Activated T-helper 17 cell treated with anti-CD3 and anti-CD28 coated beads, Interleukin-2, amount 50 U/mL, for 72 hours (primary cell): ENCODE data around the gene PDE4D. TPM values are rescaled to one million over a fixed set of nuclear protein-coding genes. Genes with fewer than 3 reads are reported as not detected.

Experiments
- ATAC-seq: fragments of 150-1000 bp; cut with Tn5 transposase; replicated peaks from 2 replicates; pipeline ENCODE4 v1.10.0; 2021; ENCODE audit warnings: mild to moderate bottlenecking, moderate library complexity
- H3K27ac Mint-ChIP-seq: one replicate; pipeline ENCODE4 v1.8.0; 2022; ENCODE audit warnings: mixed read lengths
- H3K27me3 Mint-ChIP-seq: one replicate; pipeline ENCODE4 v1.8.0; 2022; ENCODE audit warnings: mixed read lengths
- H3K36me3 Mint-ChIP-seq: one replicate; pipeline ENCODE4 v1.8.0; 2022; ENCODE audit warnings: low read depth, mild to moderate bottlenecking, mixed read lengths
- H3K4me1 Mint-ChIP-seq: one replicate; pipeline ENCODE4 v1.8.0; 2022; ENCODE audit warnings: mixed read lengths
- H3K4me3 Mint-ChIP-seq: one replicate; pipeline ENCODE4 v1.8.0; 2022; ENCODE audit warnings: mild to moderate bottlenecking, mixed read lengths
- H3K9me3 Mint-ChIP-seq: one replicate; pipeline ENCODE4 v1.8.0; 2022; ENCODE audit warnings: mixed read lengths
- total RNA-seq, 2 donors: library from RNA; stranded (reverse); gene quantifications; one replicate each; pipeline ENCODE4 v1.2.3, GENCODE V29; 2022

PDE4D gene
- total RNA-seq, 2 donors from 2014 or later, result 68.9 to 125 TPM

DNA sequence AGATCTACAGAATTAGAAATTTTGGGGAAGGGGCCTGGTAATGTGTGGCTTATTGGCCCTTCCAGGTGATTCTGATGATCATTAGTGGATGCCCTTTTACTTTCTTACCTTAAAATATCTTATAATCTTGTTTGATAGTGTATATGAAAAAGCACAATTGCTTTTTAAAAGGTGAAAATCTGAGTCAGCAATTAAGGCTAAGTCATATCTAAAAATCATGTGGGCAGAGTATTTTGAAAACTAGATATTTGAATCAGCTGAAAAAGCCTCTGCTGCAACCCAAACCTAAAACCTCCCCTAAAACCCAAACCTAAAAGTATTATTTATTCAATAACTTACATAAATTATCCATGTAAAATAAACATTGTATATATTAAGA lies 359.8 kb downstream of the PDE4D start:
- Mint-ChIP-seq H3K27me3 (no peaks in the 10 kb centered on the region), H3K4me3 (no peak overlapping the region), H3K27ac (no peak overlapping the region), H3K9me3 (no peaks in the 10 kb centered on the region), H3K4me1 (no peaks in the 10 kb centered on the region), H3K36me3 (no peaks in the 10 kb centered on the region)
- ATAC-seq, result no peak

DNA sequence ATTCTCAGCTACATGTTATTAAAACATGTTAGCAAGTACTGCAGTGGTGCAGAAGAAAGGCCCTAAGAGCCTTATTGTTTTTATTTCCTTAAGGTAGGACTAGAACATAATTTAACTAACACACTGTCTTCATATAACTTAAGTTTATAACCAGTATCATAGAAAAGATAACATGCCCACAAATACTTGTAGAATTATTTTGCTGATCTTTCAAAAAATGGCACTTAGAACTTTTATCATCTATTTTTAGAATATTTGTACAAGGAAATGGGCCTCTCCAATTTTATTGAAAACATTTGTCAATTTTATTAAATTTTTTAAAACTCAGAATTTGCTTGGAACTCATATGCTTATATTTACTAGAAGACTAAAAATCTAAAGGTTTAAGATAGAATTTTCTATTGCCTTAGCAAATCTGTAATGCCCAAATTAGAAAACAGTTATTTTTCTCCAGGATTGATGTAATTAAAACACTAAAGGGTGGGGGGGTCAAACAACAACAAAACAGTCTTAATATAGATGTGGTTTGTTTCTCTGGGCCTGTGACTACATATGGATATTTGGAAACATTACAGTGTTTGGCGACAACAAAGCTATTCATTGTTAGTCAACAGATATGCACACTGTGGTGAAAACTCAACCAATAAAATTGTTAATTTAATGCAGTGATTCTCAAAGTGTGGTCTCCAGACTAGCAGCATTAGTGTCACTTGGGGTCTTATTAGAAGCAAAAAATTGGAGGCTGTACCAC lies 360.4 kb downstream of the PDE4D start:
- Mint-ChIP-seq H3K4me3 (no peak overlapping the region), H3K27ac (no peak overlapping the region), H3K9me3 (no peaks in the 10 kb centered on the region), H3K4me1 (no peaks in the 10 kb centered on the region), H3K27me3 (no peaks in the 10 kb centered on the region), H3K36me3 (no peaks in the 10 kb centered on the region)
- no peak for ATAC-seq

DNA sequence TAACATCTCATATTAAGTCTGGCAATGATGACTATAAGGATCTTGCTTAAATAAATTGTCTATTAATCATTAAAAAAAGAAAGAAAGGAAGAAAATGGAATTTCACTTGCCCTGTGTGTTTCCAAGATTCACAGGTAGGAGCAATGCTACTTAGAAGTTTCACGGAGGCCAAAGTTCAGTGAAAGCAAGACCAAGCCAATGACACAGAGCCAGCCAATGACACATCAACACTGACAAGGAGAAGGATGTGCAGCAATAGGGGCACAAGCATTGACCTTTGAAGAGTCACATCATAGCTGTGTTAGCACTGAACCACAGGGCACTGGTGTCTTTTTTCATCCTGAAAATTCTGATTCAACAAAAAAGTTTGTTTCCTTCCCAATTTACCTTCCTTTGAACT lies 364.3 kb downstream of the PDE4D start:
- Mint-ChIP-seq H3K36me3 (no peaks in the 10 kb centered on the region), H3K4me1 (no peaks in the 10 kb centered on the region), H3K9me3 (no peaks in the 10 kb centered on the region), H3K27ac (no peak overlapping the region), H3K4me3 (no peak overlapping the region), H3K27me3 (no peaks in the 10 kb centered on the region)
- no peak for ATAC-seq

DNA sequence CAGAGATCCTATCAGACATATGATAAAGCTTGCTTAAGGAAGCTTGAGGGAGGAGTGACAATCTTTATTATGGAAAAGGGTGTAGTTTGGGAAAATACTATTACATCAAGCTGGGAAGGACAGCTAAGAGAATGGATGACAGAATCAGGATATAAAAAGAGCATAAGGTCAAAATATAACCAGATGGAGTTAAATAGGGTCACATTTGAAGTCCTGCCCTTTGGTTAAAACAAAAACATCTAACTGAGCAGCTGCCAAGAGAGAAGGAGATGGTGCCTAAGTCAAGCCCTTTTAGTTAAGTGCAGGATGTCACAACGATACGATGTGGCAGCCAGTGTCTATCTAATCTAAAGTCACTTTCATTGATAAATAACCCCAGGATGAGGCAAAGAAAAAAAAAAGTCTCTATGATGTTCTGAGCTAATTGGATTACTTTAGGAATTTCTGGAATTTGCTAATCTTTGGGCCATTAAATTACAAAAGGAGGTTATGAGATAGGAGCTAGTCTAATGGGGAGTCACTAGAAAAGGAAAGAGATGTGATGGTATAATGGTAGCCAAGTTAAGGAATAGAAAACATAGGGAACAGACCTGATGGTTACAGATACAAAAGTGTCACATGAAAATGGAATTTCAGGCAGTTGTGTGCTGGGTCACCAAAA lies 365.2 kb downstream of the PDE4D start:
- no peak for ATAC-seq
- H3K36me3 Mint-ChIP-seq, result no peaks in the 10 kb centered on the region
- H3K4me3 Mint-ChIP-seq, result no peak overlapping the region
- H3K9me3 Mint-ChIP-seq, result peaks cover 6% of the 10 kb centered on the region
- H3K4me1 Mint-ChIP-seq, result no peaks in the 10 kb centered on the region
- H3K27ac Mint-ChIP-seq, result no peak overlapping the region
- H3K27me3 Mint-ChIP-seq, result no peaks in the 10 kb centered on the region

DNA sequence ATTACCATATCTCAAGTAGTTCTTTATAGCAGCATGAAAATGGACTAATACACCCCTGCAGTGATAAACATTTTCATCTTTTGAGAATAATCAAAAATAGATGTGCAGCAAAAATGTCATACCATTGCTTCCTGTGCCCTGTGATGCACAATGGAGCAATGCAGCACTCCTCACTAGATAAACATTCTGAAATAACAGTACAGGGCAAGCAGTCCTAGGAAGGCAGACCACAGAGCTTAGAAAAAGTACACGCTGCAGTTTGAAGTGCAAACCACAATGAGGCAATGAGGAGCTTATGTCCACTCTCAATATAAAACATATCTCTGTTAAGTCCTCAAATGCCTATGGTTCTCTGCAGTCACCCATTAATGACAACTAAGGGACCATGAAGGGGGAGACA lies 367.6 kb downstream of the PDE4D start:
- no peak overlapping the region for H3K4me3 Mint-ChIP-seq
- no peaks in the 10 kb centered on the region for H3K36me3 Mint-ChIP-seq
- H3K4me1 Mint-ChIP-seq, result no peaks in the 10 kb centered on the region
- no peaks in the 10 kb centered on the region for H3K27me3 Mint-ChIP-seq
- H3K9me3 Mint-ChIP-seq, result peaks cover 6% of the 10 kb centered on the region
- no peak overlapping the region for H3K27ac Mint-ChIP-seq
- ATAC-seq, result no peak

DNA sequence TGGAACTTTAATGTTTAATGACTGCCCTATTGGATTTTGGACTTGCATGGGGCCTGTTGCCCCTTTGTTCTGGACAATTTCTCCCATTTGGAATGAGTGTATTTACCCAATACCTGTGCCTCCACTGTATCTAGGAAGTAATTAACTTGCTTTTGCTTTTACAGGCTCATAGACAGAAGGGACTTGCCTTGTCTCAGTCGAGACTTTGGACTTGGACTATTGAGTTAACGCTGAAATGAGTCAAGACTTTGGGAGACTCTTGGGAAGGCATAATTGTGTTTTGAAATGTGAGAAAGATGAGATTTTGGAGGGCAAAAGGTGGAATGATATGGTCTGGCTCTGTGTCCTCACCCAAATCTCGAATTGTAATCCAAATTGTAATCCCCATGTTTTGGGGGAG lies 368.2 kb downstream of the PDE4D start:
- H3K9me3 Mint-ChIP-seq, result peaks cover 6% of the 10 kb centered on the region
- no peaks in the 10 kb centered on the region for H3K36me3 Mint-ChIP-seq
- ATAC-seq, result no peak

DNA sequence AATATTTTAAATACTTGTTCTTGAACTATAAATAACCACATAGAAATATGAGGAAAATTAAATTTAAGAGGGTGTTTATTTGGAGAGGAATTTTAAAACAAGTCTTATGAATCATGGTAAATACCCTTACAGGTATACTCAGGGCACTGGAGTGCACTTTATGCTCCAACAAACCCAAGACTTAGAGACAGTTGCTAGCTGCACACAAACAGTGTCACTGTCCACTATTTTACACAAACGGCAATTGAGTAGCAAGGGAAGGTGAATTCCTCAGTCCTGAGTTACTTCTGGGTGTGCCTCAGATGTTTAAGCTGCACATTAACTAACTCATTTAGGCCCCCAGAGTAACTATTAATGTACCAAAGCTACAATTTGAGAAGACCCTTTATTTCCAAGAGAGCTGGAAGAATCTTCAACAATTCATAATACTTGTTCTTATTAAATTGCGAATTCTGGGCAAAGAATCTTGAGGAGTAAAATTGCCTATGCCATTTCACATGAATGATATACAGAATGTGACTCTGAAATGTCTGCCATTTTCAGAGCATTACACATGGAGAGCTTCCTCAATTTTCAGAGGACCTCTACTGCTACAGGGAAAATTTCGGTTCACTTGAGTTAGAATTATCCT lies 371.2 kb downstream of the PDE4D start:
- H3K36me3 Mint-ChIP-seq, result no peaks in the 10 kb centered on the region
- no peak overlapping the region for H3K4me3 Mint-ChIP-seq
- no peak for ATAC-seq
- H3K27ac Mint-ChIP-seq, result no peak overlapping the region
- H3K27me3 Mint-ChIP-seq, result no peaks in the 10 kb centered on the region
- no peaks in the 10 kb centered on the region for H3K4me1 Mint-ChIP-seq
- peaks cover 6% of the 10 kb centered on the region for H3K9me3 Mint-ChIP-seq

More for the DNA sequence above, 368.2 kb downstream of the PDE4D start:
- no peak overlapping the region for H3K27ac Mint-ChIP-seq
- H3K4me3 Mint-ChIP-seq, result no peak overlapping the region
- no peaks in the 10 kb centered on the region for H3K4me1 Mint-ChIP-seq
- H3K27me3 Mint-ChIP-seq, result no peaks in the 10 kb centered on the region

DNA sequence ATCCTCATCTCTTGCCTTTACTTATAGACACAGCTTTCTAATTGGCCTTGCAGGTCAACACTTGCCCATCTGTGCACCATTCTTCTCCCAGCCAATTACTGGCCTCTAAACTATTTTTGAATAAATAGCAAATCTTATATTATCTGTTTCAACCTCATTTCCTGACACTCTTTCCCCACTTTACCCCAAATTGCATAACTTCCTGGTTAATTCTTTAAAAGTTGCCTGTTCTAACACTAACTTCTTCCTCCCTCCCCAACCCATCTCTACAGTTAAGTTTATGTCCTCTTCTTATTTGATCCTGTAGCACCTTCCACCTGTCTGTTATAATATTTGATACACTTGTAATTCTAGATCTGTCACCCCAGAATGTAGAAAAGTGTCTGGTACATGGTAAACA lies 372.1 kb downstream of the PDE4D start:
- ATAC-seq, result no peak
- Mint-ChIP-seq H3K27ac (no peak overlapping the region), H3K27me3 (no peaks in the 10 kb centered on the region), H3K36me3 (no peaks in the 10 kb centered on the region), H3K4me3 (no peak overlapping the region), H3K4me1 (no peaks in the 10 kb centered on the region), H3K9me3 (peaks cover 6% of the 10 kb centered on the region)

DNA sequence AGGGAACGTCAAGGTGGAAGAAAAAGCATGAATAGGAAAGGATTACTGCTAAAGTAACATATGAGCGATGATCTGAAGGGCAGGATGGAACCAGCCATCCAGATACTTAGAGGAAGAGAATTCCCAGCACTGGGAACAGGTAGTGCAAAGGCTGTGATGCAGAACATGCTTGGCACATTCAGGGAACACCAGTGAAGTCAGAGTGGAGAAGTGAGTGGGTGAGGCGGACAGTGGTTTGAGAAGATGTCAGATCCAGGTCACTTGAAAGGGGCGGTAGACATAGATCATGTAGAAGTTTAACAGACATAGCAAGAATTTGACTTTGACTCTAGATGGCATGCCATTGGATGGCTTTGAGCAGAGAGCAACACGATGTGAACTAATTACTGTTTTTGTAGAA lies 374.2 kb downstream of the PDE4D start:
- Mint-ChIP-seq H3K4me1 (no peaks in the 10 kb centered on the region), H3K36me3 (no peaks in the 10 kb centered on the region), H3K4me3 (no peak overlapping the region), H3K27ac (no peak overlapping the region), H3K9me3 (peaks cover 6% of the 10 kb centered on the region), H3K27me3 (no peaks in the 10 kb centered on the region)
- ATAC-seq, result no peak

DNA sequence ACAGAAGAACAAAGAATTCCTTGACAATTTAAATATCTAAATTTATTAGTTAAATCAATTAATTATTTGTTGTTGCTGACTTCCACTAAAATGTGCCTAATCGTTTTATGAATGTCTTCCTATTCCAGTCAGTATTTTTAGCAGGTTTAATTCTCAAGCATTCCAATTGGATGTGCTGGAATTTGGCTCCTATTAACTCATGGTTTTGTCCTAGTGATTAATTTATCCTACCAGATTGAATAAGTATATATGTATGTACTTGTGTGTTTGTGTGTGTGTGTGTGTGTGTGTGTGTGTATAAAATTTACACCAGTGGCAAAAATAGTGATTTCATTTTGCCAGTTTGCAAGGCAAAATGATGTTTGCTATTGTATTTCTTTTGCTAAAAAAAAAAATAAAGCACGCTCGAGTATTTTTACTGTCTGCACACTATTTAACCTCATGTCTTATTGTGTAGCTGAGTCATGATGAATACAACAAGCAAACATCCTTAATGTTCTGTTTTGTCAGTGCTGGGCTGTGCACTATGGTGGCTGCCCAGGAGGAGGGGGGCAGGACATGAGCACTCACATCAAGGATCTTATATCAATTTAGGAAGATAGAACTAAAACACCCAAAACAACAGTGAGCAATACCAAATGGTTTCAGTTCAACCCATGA lies 375.5 kb downstream of the PDE4D start:
- Mint-ChIP-seq H3K27me3 (no peaks in the 10 kb centered on the region), H3K27ac (no peak overlapping the region), H3K36me3 (no peaks in the 10 kb centered on the region), H3K9me3 (no peaks in the 10 kb centered on the region), H3K4me3 (no peak overlapping the region), H3K4me1 (no peaks in the 10 kb centered on the region)
- ATAC-seq, result no peak

DNA sequence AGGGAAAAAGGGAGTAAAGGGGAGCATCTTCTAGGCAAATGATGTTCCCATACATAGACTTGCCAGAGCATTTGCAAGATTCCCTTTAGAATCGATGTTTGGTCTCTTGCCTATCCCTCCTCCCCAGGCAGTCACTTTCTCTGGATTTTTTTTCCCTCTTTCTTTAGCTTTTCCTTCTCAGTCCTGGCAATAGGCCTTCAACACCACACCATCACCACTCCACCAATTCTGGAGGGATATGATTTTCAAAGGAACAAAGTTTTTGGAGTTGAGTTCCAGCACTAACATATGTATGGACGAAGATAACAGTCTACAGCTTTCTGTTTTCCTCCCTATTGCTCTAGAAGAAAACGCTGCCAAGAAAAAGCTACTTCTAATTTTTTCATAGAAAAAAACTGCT lies 377.4 kb downstream of the PDE4D start:
- Mint-ChIP-seq H3K9me3 (no peaks in the 10 kb centered on the region), H3K4me1 (no peaks in the 10 kb centered on the region), H3K4me3 (no peak overlapping the region), H3K27ac (no peak overlapping the region), H3K36me3 (no peaks in the 10 kb centered on the region), H3K27me3 (no peaks in the 10 kb centered on the region)
- ATAC-seq, result no peak

DNA sequence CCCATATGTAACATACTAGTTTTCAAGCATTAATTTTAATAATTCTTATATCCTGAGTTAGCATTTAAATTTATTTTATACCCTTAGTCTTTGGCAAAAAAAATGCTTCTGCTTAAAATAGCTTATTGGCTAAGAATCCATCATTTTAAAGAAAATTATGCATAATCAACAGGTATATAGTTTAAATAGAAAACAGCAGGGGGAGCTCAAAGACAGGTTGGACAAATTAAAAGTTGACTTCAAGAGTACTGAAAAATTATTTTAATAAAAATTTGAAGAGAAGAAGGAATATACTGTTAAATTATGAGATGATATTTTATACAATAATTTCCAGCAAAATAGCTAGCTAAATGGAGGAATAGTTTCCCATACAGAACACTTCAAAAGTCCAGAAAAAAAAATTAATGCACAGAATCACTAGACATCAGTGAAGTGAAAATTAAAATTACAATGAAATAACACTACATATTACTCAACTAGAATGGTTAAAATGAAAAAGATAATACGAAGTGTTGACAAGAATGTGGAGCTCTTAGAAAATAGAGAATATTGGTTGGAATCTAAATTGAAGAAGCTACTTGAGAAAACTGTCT lies 387.1 kb downstream of the PDE4D start:
- no peak overlapping the region for H3K4me3 Mint-ChIP-seq
- no peak for ATAC-seq
- H3K36me3 Mint-ChIP-seq, result no peaks in the 10 kb centered on the region
- no peaks in the 10 kb centered on the region for H3K4me1 Mint-ChIP-seq
- no peaks in the 10 kb centered on the region for H3K9me3 Mint-ChIP-seq
- no peak overlapping the region for H3K27ac Mint-ChIP-seq
- H3K27me3 Mint-ChIP-seq, result peaks cover 5% of the 10 kb centered on the region

DNA sequence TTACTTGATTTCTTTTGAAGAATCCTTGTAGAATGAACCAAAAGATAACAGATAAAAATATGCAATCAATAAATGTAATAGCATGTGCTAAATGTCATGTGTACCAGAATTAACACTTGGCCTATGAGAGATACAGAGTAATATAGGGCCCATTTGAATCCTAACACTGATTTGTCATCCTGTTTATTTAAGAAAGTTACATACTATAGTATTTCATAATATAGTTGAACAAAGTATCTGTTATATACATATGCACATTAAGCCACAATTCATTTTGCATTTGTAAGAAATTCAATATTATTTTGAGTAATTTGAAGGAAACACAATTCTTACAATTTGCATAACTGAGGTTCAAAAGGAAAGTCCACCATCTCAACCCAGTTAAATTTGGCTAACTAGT lies 389.5 kb downstream of the PDE4D start:
- Mint-ChIP-seq H3K4me1 (no peaks in the 10 kb centered on the region), H3K36me3 (no peaks in the 10 kb centered on the region), H3K27me3 (peaks cover 8% of the 10 kb centered on the region), H3K27ac (no peak overlapping the region), H3K4me3 (no peak overlapping the region), H3K9me3 (no peaks in the 10 kb centered on the region)
- no peak for ATAC-seq

DNA sequence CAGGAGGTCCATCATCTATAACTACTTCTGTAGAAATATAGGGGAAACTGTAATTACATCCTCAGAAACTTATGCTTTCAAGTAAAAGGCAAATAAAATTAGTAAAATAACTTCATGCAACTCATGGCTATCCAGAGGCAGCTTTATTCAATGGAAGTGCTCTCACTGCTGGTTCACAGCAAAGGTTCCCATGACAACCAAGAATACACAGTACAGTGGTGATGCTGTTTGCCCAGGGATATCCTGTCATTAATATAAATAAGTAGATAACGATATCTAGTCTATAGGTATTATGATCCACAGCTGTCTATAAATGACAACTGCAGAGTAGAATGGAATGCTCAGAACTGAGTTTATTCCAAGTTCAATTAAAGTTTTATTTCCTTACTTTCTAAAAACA lies 390.3 kb downstream of the PDE4D start:
- H3K27me3 Mint-ChIP-seq, result peaks cover 9% of the 10 kb centered on the region
- no peaks in the 10 kb centered on the region for H3K4me1 Mint-ChIP-seq
- ATAC-seq, result no peak
- no peak overlapping the region for H3K27ac Mint-ChIP-seq
- H3K9me3 Mint-ChIP-seq, result no peaks in the 10 kb centered on the region
- no peaks in the 10 kb centered on the region for H3K36me3 Mint-ChIP-seq
- no peak overlapping the region for H3K4me3 Mint-ChIP-seq
